NT2/D1 (cell line): ENCODE data around the gene ABHD10.

Experiments used
- YY1 ChIP-seq: IDR thresholded peaks from 2 replicates; pipeline ENCODE4 v1.6.1; 2011; ENCODE audit not compliant: insufficient read length, insufficient read depth
- ZNF274 ChIP-seq: IDR thresholded peaks from 2 replicates; pipeline ENCODE4 v1.6.1; 2011; ENCODE audit warnings: mild to moderate bottlenecking, low read depth, low read length

- TF ChIP-seq ZNF274 (no peak), YY1 (no peak)
These were observed 20.0 kb downstream of the ABHD10 start, which contains the start of gene TAGLN3 for GRCh38 chr3:111998636-111999483.
